Adrenal gland (tissue), 5 donors: ENCODE results near the gene OR6S1.

Source experiments
- POLR2A ChIP-seq, 2 donors: fragments of 450-650 bp; IDR thresholded peaks; one replicate each; pipeline ENCODE4 v1.6.1; 2017; ENCODE audit warnings: antibody characterized with exemption in 2 of 2, mild to moderate bottlenecking in 2 of 2, moderate library complexity in 1 of 2
- TF ChIP-seq, protein P1 (sequence below), 6 experiments: fragments of 450-650 bp in 4 of 6; fragments of 200-600 bp in 2 of 6; sonication (generic) in 1 of 6; IDR thresholded peaks; 1 replicate in 5 of 6; 2 replicates in 1 of 6; pipeline versions ENCODE4 v1.5.1 to v1.8.0; 2016 to 2021; ENCODE audit warnings: antibody characterized with exemption in 6 of 6, mild to moderate bottlenecking in 2 of 6, moderate library complexity in 1 of 6
- donor health status: DM: no; HTN: no; CAD: no.

DNA sequence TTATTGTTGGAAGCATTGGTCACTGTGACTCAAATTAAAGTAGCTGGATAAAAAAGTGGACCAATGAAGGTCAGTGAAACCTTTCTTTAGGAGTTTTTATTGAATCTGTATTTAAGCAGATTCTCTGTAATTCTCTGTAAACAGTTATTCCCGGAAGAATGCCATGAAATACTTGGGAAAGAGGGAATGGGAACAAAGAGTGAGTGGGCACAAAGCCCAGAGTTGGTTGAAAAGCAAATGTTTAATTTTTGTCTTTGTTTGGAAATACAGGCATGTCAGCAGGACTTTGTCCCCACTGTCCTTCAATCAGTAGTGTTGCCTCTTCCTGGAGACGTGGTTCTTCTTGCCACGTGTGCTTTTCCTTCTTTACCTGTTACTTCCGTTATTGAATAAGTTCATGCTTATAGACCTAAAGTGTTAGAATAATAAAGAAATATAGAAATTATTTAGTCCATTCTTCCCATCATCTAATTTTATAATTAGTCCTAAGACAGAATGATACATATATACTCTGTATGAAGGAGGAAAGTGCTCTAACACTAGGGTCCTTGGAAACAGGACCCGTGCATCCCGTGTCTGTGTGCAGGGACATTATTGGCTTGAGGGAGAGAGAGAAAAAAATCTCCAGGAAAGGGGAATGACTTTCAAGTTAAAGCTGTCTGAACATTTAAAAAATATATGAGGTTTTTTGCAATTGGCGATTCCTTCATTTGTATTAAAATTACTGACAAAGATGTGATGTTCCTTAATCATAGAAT is 45.1 kb upstream of the OR6S1 start:
- TF ChIP-seq, protein P1, sequence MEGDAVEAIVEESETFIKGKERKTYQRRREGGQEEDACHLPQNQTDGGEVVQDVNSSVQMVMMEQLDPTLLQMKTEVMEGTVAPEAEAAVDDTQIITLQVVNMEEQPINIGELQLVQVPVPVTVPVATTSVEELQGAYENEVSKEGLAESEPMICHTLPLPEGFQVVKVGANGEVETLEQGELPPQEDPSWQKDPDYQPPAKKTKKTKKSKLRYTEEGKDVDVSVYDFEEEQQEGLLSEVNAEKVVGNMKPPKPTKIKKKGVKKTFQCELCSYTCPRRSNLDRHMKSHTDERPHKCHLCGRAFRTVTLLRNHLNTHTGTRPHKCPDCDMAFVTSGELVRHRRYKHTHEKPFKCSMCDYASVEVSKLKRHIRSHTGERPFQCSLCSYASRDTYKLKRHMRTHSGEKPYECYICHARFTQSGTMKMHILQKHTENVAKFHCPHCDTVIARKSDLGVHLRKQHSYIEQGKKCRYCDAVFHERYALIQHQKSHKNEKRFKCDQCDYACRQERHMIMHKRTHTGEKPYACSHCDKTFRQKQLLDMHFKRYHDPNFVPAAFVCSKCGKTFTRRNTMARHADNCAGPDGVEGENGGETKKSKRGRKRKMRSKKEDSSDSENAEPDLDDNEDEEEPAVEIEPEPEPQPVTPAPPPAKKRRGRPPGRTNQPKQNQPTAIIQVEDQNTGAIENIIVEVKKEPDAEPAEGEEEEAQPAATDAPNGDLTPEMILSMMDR (IDR thresholded peaks at IDR 0.05) = no peak
- TF ChIP-seq POLR2A (IDR thresholded peaks at IDR 0.05) = no peak
